BJ (cell line): Measurements from ENCODE around the gene LMAN2. TPM values are rescaled to one million over a fixed set of nuclear protein-coding genes. Genes with fewer than 3 reads are reported as not detected.
A peak's percentile ranks its signal among the peaks of the same experiment; 100 is the strongest.
"Not testable (repeated sequence)": the region's sequence is repeated elsewhere in the genome, so short reads cannot be mapped to it uniquely, and the experiment has no call there.

Source experiments
- CTCF ChIA-PET: fragments of 350-600 bp; formaldehyde crosslinking; extraction: SDS; loops from one replicate; lab custom pipeline; 2021; ENCODE audit warnings: antibody characterized with exemption, inconsistent platforms; lab: Yijun Ruan, JAX
- POLR2A ChIA-PET: fragments of 300-600 bp; sonication (Branson Sonifier 250); formaldehyde crosslinking; extraction: SDS; loops from one replicate; lab custom pipeline; 2021; ENCODE audit warnings: antibody characterized with exemption; lab: Charles Lee
- DNase-seq: peaks from one replicate; pipeline ENCODE4 v3.0.0-alpha.2; 2011; ENCODE audit warnings: low read depth
- H3K27me3 ChIP-seq: 2 replicates; pipeline ENCODE4 v1.6.0; 2011; ENCODE audit warnings: low read length; ENCODE audit not compliant: control insufficient read depth, insufficient read depth
- H3K36me3 ChIP-seq: 2 replicates; pipeline ENCODE4 v1.5.1; 2011; ENCODE audit warnings: low read length; ENCODE audit not compliant: control insufficient read depth, insufficient read depth
- H3K4me3 ChIP-seq: 2 replicates; pipeline ENCODE4 v1.5.1; 2011; ENCODE audit warnings: low read depth, mild to moderate bottlenecking, control low read depth, low read length
- polyA plus RNA-seq: library from polyadenylated mRNA; depleted of rRNA; stranded (reverse); fragments of >200 nt; gene quantifications from 2 replicates; pipeline ENCODE4 v1.2.3, GENCODE V29; 2011
- TF ChIP-seq, protein P1 (sequence below): IDR thresholded peaks from 2 replicates; pipeline ENCODE4 v1.5.1; 2011; ENCODE audit warnings: low read depth, mild to moderate bottlenecking, control low read depth, inconsistent platforms, low read length, moderate library complexity; ENCODE audit not compliant: insufficient read depth

LMAN2 gene
- polyA plus RNA-seq, 1 experiment: 248 TPM

DNA sequence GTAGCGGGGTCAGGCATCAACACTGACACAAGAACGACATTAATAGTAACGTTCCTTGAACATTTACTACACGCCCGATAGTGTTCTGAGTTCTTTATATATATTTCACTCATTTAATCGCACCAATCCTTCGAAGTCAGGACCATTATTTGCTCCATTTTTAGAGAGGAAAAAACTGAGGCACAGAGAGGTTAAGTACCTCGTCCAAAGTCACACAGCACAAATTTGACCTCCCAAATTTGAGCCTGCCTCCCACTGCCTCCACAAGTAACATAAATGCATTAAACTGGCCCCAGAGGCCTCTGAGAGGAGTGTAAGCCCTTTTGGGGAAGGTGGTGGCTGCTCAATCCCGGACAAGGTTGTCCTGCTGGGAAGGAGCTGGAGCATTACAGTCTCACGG, 12.1 kb upstream of the LMAN2 start:
- no peak overlapping the region for H3K4me3 ChIP-seq
- TF ChIP-seq, protein P1, sequence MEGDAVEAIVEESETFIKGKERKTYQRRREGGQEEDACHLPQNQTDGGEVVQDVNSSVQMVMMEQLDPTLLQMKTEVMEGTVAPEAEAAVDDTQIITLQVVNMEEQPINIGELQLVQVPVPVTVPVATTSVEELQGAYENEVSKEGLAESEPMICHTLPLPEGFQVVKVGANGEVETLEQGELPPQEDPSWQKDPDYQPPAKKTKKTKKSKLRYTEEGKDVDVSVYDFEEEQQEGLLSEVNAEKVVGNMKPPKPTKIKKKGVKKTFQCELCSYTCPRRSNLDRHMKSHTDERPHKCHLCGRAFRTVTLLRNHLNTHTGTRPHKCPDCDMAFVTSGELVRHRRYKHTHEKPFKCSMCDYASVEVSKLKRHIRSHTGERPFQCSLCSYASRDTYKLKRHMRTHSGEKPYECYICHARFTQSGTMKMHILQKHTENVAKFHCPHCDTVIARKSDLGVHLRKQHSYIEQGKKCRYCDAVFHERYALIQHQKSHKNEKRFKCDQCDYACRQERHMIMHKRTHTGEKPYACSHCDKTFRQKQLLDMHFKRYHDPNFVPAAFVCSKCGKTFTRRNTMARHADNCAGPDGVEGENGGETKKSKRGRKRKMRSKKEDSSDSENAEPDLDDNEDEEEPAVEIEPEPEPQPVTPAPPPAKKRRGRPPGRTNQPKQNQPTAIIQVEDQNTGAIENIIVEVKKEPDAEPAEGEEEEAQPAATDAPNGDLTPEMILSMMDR: no peak
- H3K27me3 ChIP-seq: no peaks in the 10 kb centered on the region; the same call in 1 of the 2 replicates
- DNase-seq: no peak
- CTCF ChIA-PET: interaction anchor here (0.6 to 3.0 kb wide), 3 partner anchors 24 to 64 kb away, joined by 3 to 12 read pairs (median 3); no protein-coding TSS in a partner anchor
- POLR2A ChIA-PET: interaction anchor here (0.6 kb wide), 2 partner anchors 16 to 134 kb away, joined by 5 to 15 read pairs; partner anchors contain the start of gene PDLIM7
- no peaks in the 10 kb centered on the region for H3K36me3 ChIP-seq

DNA sequence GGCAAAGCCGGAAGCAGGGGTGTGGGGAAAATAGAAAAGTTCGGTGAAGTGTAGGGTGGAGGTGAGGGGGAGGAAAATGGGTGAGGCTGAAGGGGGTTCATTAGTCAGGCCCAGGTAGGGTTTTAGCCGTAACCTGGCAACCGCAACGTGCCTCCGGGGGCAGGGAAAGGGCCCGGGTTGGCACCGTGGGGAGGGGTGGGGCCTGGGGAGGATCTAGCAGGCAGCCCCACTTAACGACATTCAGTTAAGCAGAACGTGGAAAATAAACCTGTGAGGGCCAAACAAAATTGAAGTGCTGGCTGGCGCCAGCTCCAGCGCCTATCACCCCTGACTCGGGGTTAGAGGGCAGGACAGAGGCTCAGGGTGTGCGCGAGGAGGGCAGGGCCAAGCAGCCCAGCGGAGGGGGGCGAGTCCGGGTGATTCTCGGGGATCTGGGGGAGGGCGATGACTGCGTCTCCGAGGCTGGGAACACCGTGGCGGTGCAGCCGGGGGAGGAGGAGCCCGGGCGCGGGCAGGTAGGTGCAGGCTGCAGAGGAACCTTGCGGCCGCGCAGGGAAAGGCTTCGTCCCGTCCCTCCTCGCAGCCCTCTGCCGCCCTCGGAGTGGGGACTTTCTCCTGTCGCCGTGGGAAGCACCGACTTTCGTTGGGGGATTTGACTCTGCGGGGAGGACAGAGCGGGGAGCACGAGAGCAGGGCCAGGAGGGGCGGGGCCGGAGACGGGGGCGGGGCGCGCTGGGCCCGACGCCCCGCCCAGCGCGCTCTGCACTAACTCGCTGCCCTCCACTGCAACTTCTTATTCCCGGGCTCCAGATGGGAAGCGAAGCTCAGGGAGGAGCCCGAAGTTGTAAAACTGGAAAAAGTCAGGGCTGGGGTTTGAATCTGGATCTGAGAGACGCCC, 11.4 kb upstream of the LMAN2 start:
- POLR2A ChIA-PET: interaction anchor here (0.6 kb wide), 2 partner anchors 16 to 134 kb away, joined by 5 to 15 read pairs; partner anchors contain the start of gene PDLIM7
- TF ChIP-seq, protein P1: peak; percentile 2; the same call in 1 of the 2 replicates
- DNase-seq: no peak
- Histone ChIP-seq H3K36me3 (no peaks in the 10 kb centered on the region), H3K4me3 (peak overlapping the region; percentile 43), H3K27me3 (no peaks in the 10 kb centered on the region)
- CTCF ChIA-PET: interaction anchor here (1.1 to 3.0 kb wide), 2 partner anchors 27 to 65 kb away, joined by 3 to 12 read pairs; no protein-coding TSS in a partner anchor

DNA sequence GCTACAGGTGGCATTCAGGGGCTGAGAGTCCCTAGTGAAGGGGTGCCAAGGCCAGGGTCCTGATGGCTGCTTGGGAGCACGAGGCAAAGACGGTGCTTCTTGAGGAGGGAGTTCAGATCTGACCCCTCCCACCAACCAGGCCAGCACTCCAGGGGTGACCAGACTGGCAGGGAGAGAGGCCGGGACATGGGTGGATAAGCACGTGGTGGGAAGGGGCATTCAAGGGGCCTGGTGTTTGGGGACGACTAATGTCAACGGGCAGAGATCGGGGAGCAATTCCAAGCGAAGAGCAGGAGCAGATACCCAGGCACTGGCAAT, 10.8 kb upstream of the LMAN2 start:
- Histone ChIP-seq H3K27me3 (peaks cover 3% of the 10 kb centered on the region), H3K36me3 (no peaks in the 10 kb centered on the region), H3K4me3 (no peak overlapping the region)
- TF ChIP-seq, protein P1: no peak
- ChIA-PET CTCF (interaction anchor here (1.0 to 2.1 kb wide), 4 partner anchors 9 to 93 kb away, joined by 3 to 9 read pairs (median 4); partner anchors contain the start of gene LMAN2), POLR2A (no interaction called here)
- no peak for DNase-seq

DNA sequence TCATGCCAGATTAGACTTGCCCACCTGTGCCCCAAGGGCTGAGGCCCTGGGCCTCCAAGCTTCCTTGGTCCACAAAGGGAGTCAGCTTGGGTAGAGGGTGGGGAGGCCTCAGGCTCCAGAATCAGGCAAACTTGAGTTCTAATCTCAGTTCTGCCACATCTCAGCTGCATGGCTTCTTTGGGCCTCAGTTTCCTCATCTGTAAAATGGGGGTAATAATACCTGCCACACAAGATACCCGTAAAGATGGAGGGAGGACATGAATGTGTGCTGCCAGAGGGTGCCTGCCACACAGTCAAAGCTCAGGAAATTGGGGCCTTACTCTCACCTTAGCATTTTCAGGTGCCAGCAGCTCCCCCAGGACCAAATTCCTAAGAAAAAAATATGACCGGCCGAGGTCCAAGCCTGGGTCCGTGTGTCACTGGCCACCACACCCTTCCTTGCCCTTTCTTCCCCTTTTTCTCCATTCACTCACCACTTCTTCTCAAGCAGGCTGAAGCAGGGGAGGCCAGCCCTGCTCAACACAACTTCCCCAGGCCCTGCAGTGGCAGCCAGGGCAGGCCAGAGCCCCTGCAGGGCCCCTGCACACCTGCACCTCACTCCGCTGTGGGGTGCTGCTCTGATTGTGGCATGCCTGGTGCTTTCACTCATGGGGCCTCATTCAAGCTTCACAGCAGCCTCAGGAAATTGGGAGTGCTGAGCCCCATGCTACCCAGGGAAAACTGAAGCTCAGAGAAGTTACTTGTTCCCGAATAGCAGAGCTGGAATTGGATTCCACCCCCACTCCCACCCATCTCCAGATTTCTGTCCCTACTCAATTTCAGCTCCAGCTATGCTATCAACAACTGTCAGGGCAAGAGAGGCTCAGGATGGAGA, 10.2 kb upstream of the LMAN2 start:
- CTCF ChIA-PET: interaction anchor here (1.0 to 2.1 kb wide), 5 partner anchors 8 to 94 kb away, joined by 3 to 9 read pairs (median 5); partner anchors contain the start of gene LMAN2
- Histone ChIP-seq H3K4me3 (no peak overlapping the region), H3K36me3 (no peaks in the 10 kb centered on the region), H3K27me3 (peaks cover 3% of the 10 kb centered on the region)
- no peak for DNase-seq
- TF ChIP-seq, protein P1: no peak
- POLR2A ChIA-PET: interaction anchor here (0.6 kb wide), 1 partner anchor 167 kb away, joined by 8 read pairs; no protein-coding TSS in a partner anchor

DNA sequence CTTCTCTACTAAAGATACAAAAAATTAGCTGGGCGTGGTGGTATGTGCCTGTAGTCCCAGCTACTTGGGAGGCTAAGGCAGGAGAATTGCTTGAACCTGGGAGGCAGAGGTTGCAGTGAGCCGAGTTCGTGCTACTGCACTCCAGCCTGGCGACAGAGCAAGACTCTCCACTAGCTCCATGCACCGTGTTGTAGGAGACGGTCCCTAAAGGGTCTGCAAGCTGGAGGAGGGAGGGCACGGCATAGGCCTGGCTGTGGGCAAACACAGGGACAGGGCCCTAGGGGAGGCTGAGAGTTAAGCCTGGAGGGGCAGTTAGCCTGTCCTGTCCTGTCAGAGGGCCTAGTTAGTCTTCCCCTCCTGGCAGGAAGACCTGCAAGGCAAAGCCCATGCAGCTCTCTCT, 9.3 kb upstream of the LMAN2 start:
- POLR2A ChIA-PET, H3K27me3 ChIP-seq, H3K36me3 ChIP-seq, H3K4me3 ChIP-seq, DNase-seq: not testable (repeated sequence)
- CTCF ChIA-PET: interaction anchor here (1.2 to 2.1 kb wide), 6 partner anchors 8 to 94 kb away, joined by 4 to 9 read pairs (median 4); partner anchors contain the start of gene LMAN2
